ENCODE data around the gene TUBB2A. TPM values are rescaled to one million over a fixed set of nuclear protein-coding genes. Genes with fewer than 3 reads are reported as not detected.

TUBB2A gene
- total and polyA plus RNA-seq, 2 of the 13 experiments (the other 11 are each of a cell fraction or from before 2014, with no cell fraction given): 35.3 to 106 TPM

DNA sequence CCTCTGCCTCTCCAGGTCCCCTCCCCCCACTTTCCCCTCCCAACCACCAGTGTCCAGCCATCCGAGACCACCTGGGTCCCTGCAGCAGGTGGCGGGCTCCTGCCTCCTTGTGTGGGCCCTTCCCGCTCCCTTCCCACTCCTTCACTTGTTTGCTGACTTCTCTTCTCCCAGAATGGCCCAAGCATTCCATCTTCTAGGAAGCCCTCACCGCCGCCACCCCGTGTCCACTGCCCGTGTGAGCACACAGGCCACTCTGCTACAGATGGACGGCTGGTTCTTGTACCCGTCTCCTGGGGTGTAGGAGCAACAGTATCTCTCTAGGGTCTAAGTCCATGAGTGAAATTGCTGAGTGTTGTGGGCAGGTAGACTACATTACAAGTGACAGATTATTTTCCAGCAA, 23.8 kb downstream of the TUBB2A start (continued):
- TF ChIP-seq, protein P1, sequence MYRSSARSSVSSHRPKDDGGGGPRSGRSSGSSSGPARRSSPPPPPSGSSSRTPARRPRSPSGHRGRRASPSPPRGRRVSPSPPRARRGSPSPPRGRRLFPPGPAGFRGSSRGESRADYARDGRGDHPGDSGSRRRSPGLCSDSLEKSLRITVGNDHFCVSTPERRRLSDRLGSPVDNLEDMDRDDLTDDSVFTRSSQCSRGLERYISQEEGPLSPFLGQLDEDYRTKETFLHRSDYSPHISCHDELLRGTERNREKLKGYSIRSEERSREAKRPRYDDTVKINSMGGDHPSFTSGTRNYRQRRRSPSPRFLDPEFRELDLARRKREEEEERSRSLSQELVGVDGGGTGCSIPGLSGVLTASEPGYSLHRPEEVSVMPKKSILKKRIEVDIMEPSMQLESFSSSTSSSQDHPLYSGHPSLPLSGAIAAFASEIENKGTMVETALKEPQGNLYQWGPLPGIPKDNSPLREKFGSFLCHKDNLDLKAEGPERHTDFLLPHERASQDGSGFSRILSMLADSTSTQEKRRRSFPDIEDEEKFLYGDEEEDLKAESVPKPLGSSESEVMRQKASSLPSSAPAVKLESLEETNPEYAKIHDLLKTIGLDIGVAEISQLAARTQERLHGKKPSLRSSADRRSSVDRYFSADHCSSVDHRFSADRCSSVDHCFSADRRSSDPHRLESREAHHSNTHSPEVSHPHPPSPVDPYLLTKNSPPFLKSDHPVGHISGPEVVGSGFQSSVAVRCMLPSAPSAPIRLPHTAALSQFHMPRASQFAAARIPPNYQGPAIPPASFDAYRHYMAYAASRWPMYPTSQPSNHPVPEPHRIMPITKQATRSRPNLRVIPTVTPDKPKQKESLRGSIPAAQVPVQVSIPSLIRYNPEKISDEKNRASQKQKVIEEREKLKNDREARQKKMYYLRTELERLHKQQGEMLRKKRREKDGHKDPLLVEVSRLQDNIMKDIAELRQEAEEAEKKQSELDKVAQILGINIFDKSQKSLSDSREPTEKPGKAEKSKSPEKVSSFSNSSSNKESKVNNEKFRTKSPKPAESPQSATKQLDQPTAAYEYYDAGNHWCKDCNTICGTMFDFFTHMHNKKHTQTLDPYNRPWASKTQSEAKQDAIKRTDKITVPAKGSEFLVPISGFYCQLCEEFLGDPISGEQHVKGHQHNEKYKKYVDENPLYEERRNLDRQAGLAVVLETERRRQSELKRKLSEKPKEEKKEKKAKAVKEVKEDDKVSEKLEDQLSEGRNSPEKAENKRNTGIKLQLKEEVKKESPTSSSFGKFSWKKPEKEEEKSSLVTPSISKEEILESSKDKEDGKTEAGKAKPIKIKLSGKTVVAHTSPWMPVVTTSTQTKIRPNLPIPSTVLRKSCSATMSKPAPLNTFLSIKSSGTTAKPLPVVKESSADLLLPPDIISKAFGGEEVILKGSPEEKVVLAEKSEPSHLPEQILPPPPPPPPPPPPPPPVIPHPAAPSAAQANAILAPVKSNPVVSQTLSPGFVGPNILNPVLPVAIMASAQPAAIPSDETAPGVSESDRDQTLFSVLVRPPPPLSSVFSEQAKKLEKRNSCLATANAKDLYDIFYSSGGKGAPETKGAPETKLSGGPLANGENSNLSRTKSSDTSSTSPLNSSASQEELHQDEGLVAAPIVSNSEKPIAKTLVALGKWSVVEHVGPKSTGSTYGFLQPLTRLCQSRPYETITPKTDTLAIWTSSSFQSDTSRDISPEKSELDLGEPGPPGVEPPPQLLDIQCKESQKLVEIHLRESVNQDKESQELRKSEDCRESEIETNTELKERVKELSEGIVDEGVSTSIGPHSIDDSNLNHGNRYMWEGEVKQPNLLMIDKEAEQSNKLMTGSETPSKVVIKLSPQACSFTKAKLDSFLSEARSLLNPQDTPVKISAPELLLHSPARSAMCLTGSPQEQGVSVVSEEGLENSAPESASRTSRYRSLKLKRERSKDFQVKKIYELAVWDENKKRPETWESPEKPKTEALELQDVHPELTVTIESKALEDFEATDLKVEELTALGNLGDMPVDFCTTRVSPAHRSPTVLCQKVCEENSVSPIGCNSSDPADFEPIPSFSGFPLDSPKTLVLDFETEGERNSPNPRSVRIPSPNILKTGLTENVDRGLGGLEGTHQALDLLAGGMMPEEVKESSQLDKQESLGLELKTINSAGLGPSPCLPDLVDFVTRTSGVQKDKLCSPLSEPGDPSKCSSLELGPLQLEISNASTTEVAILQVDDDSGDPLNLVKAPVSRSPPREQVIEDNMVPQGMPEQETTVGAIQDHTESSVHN (CRISPR knock-in tag; IDR thresholded peaks at IDR 0.05): no peak
- TF ChIP-seq ZBTB33 (CRISPR knock-in tag; IDR thresholded peaks at IDR 0.05) (peak; percentile 77), ZFY (CRISPR knock-in tag; IDR thresholded peaks at IDR 0.05) (no peak), KDM1A (CRISPR knock-in tag; IDR thresholded peaks at IDR 0.05) (no peak), ZSCAN31 (CRISPR knock-in tag; IDR thresholded peaks at IDR 0.05; ENCODE audit: low read depth) (no peak), PCBP1 (IDR thresholded peaks at IDR 0.05; ENCODE audit: borderline replicate concordance, low read depth, low read length) (no peak), GABPB1 (CRISPR knock-in tag; IDR thresholded peaks at IDR 0.05) (no peak), ZNF770 (CRISPR knock-in tag; IDR thresholded peaks at IDR 0.05) (no peak)
- TF ChIP-seq, protein P2, sequence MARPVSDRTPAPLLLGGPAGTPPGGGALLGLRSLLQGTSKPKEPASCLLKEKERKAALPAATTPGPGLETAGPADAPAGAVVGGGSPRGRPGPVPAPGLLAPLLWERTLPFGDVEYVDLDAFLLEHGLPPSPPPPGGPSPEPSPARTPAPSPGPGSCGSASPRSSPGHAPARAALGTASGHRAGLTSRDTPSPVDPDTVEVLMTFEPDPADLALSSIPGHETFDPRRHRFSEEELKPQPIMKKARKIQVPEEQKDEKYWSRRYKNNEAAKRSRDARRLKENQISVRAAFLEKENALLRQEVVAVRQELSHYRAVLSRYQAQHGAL (CRISPR knock-in tag; IDR thresholded peaks at IDR 0.05; ENCODE audit: not compliant biosample characterization): no peak

Data from HepG2 (cell line).